Activated effector memory CD4-positive, alpha-beta T cell treated with Interleukin-2 at 50 U/mL for 16 hours (primary cell): ENCODE measurements around the gene PPM1B.

ENCODE experiments used
- DNase-seq: peaks from one replicate; pipeline ENCODE4 v3.0.0-alpha.2; 2020

PPM1B gene

GRCh38 chr2:44267269-44267795 lies 98.7 kb downstream of the PPM1B start:
- DNase-seq, result no peak

- DNase-seq, result no peak
Measured at GRCh38 chr2:44267796-44268648, 99.3 kb downstream of the PPM1B start.

GRCh38 chr2:44269831-44270230 lies 101.2 kb downstream of the PPM1B start:
- DNase-seq, result no peak

- no peak for DNase-seq
Measured at GRCh38 chr2:44271296-44271695, 102.6 kb downstream of the PPM1B start.

GRCh38 chr2:44273076-44273475 lies 104.4 kb downstream of the PPM1B start:
- no peak for DNase-seq

- DNase-seq, result no peak
Measured at GRCh38 chr2:44273596-44273995, 104.9 kb downstream of the PPM1B start.

GRCh38 chr2:44275927-44276303 lies 107.2 kb downstream of the PPM1B start:
- no peak for DNase-seq

GRCh38 chr2:44277541-44277940 lies 108.9 kb downstream of the PPM1B start:
- DNase-seq, result no peak

- DNase-seq, result no peak
Measured at GRCh38 chr2:44280869-44281268, 112.2 kb downstream of the PPM1B start.
